GM18870 (cell line): ENCODE measurements around the gene ENOX1.
"Not testable (repeated sequence)": the region's sequence is repeated elsewhere in the genome, so short reads cannot be mapped to it uniquely, and the experiment has no call there.

Source experiments
- ATAC-seq: cut with Tn5 transposase; IDR thresholded peaks from one replicate; pipeline ENCODE4 v1.9.1; 2021; ENCODE audit warnings: moderate library complexity; ENCODE audit not compliant: unreplicated experiment

Gene ENOX1

DNA sequence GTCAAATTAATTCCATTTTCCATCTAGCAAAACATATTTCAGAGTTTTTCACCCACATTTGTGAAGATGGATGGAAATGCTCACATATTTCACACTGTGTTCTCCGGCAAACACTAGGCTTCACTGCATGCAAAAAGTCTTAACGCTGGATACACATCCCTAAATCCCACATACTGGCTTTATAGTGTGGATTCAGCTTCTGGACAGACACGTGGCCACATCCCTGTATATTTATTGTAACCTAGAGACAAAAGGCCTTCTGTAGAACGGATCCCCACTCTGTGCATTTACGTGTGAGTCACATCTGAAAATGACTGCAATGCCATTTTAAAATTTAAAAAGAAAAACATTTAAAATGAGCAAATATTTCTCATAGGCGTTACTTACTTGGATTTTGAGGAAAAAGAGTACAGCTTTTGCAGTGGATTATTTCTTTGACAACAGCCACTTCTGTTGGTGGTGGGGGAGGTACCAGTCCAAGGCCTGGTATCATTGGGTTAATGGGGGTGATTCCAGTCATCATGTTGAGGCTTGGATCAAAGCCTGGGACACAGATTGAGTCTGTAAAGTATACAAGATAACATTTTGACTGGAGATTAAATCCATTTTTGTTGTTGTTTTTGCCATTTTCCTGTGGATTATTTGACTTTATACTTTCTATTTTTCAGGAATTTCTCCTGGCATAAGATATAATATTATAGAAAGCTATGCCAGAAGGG, 425.7 kb downstream of the ENOX1 start:
- ATAC-seq, result no peak

DNA sequence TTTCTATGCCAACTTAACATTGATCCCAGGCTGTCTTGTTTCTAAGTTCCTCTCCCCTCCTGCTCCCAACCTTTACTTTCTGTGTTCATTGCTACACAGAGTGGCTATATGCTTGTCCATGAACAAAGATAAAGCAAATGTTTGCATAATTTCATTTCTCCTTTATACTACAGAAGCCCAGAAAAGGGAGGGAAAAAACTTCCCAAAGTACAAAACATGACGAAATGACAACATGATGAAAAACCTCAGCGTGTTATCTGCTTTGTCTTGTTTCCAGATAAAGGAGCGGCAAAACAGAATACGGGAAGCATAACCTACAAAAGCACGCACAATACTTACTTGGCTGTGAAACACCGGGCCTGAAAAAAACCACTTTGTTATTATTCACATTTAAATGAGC, 426.6 kb downstream of the ENOX1 start:
- ATAC-seq, result no peak

DNA sequence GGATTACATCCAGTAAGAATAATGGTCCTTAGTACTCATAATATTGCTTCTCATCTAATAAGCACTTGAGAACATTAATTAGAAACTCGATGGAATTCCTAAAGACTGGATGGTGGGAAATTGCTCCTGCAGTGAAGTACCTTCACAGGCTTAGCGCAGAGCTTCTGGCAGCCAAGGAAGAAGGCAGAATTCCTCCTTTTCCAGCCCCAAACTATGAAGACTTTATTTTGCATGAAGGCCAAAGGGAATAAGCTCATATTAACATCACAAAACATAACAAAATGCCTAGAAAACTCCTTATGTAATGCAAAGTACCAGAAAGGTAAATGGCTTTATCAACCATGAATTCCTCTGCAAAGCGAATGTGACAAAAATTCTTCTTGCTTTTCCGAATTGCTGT, 427.2 kb downstream of the ENOX1 start:
- no peak for ATAC-seq

DNA sequence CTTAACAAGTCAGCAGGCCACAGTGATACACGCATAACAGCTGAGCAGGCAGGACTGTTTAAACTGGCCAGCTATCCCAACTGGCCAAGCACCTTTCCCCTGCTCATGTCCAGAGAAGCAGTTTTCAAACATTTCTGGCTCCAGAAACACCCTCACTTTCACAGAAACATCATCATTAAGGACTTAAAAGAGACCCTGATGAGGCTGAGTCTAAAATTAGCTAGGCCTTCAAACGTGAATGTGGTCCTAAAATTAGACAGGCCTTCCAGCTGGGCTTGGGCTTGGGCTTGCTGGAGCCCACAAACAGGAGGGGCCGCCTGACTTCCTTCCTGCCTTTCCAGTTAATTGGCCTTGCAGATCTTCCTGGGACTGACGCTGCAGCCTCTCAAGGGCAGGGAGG, 429.2 kb downstream of the ENOX1 start:
- no peak for ATAC-seq

DNA sequence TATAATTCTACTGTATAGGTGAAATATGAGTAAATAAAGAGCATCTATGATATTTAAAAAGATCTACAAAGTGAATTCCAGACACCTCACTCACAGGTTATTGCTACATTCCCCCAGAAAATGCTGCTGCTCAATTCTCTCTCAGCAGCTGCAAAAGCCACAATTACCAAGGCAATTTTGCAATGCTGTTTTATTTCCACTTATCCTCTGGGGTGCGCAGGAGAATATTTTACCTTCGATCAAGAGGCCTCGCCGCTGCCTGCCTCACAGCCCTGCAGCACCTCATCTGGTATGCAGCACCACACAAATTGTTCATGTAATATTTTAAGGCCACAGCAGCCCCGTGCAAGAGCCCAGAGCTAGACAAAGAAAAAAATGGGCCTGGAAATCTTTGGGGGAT, 430.2 kb downstream of the ENOX1 start:
- ATAC-seq, result no peak

DNA sequence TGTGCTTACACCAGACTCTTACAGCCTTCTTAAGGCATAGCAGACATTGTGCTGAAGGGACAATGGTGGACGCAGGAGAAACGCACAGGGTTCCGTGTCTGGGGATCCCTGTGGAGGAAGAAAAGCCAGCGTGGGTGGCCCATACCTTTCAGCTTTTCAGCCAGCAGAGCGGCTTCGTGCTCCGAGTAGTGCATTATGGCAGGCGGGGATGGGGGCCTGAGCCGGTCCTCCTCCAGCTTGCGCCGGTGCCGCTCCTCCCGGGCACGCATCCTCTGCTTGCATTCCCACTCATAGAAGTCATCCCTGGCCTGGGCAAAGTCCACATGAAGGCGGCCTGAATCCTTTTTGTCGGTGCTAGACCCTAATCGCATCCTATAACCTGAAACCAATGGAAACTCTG, 431.0 kb downstream of the ENOX1 start:
- no peak for ATAC-seq

DNA sequence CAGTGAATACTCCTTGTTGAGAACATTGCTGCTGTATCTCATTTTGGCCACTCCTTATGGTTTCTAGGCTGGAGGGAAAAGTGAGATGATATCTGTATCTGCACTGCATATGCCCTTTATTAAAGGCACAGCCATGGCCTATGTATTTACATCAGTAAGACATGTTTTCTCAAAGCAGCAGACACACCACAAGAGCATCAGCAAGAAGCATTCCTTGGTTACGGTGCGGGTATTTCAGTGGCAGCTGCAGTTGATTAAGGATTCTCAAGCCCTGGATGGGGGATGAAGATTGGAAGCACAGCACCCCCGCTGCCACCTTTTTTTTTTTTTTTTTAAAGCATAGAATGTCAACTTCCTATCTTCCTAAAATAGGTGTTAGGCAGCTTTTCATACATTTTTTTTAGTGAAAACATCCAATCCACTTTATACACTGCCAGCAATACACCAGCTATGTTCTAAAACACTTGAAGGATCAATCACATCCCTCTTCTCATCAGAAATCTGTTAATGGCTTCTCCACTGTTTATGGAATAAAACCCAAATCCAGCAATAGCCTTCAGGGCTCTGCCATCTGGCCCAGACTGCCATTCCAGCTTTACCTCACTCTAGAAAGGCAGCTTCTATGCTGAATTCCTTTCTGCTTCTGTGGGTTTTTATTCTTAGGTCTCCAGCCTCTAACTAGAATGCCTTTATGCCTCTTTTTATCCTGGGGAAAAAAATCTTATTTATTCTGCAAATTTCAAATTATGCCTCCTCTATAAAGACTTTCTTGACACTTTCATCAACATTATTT, 432.4 kb downstream of the ENOX1 start:
- no peak for ATAC-seq

DNA sequence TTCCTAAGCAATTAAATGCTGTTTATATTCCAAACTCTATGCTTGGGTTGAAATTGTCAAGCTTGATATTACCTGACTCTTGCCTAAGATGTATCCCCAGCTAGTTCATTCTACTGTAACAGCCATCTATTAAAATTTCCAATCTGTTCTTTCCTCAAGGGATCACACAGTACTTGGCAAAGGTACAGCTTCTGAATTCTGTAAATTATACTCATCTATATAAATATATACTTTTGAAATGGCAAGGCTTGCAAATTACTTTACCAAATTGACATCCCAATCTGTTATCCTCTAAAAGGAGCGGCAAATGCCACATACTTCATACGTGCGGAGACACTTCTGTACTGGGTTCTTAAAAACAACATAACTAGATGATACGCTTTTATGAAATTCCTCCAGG, 433.1 kb downstream of the ENOX1 start:
- ATAC-seq, result no peak

DNA sequence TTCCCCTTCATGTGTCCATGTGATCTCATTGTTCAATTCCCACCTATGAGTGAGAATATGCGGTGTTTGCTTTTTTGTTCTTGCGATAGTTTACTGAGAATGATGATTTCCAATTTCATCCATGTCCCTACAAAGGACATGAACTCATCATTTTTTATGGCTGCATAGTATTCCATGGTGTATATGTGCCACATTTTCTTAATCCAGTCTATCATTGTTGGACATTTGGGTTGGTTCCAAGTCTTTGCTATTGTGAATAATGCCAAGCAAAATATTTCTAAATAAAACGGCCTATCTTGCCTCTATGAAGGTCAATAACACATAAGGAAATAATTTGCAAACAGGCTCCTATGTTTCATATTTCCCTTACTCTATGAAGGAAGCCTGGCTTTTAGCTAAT, 435.2 kb downstream of the ENOX1 start:
- not testable (repeated sequence) for ATAC-seq

DNA sequence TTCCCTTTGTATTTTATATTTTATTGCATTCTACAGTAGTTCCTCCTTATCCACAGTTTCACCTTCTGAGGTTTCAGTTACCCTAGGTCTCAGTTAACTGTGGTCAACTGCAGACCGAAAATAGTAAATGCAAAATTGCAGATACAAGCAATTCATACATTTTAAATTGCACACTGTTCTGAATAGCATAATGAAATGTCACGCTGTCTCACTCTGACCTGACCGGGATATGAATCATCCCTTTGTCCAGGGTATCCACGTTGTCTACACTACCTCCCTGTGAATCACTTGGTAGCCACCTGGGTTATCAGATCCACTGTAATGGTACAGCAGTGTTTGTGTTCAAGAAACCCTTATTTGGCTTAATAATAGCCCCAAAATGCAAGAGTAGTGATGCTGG, 438.4 kb downstream of the ENOX1 start:
- no peak for ATAC-seq

DNA sequence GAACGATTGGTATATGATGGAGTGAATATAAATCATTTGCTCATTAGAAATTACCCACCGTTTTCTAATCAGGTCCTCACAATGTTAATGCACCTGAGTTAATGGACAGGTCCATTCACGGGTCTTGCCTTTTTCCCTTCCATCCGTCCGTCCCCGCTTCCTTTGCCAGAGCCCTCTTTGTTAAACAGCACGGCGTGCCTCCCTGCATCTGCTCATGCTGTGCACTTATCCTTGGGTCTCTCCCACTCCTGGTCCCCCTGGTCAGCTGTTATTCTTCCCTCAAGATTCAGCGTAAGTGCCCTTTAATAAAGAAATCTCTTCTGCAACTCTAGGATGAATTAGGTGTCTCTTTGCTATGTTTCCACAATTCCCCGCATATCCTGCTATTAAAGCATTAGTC, 438.9 kb downstream of the ENOX1 start:
- ATAC-seq, result no peak

DNA sequence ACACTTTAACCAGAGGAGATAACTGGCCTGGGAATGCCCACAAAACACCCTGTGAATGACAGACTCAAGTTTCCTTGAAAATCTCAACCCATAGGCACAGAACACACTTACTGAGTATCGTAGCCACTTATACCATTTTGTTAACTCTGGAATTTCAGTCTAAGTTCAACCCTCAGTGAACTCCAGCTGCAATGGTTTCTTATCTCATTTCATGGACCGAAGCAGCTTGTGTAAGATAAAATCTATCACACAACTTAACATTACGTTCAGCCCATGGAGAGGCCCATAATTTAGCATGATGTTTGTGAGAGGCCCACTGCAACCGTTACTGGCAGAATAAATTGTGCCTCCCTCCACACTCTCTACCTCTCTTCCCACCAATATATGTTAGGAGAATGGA, 440.3 kb downstream of the ENOX1 start:
- no peak for ATAC-seq

DNA sequence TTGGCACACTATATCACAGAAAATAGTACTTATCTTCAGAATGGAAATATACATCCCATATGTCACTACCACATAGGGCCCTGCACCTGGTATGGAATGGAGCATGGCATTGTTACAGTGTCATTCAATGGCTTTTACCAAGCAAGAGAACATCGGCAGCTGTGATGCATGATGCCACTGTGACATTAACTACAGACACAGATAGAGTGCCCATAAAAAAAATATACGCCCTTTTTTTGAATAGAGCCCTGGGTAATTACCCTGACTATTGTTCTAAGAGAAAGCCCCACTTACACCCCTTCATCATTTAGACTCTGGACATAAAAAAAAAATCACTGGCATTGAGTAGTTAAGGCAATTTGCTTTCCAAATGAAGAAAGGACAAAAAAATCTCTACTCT, 443.1 kb downstream of the ENOX1 start:
- ATAC-seq, result no peak

DNA sequence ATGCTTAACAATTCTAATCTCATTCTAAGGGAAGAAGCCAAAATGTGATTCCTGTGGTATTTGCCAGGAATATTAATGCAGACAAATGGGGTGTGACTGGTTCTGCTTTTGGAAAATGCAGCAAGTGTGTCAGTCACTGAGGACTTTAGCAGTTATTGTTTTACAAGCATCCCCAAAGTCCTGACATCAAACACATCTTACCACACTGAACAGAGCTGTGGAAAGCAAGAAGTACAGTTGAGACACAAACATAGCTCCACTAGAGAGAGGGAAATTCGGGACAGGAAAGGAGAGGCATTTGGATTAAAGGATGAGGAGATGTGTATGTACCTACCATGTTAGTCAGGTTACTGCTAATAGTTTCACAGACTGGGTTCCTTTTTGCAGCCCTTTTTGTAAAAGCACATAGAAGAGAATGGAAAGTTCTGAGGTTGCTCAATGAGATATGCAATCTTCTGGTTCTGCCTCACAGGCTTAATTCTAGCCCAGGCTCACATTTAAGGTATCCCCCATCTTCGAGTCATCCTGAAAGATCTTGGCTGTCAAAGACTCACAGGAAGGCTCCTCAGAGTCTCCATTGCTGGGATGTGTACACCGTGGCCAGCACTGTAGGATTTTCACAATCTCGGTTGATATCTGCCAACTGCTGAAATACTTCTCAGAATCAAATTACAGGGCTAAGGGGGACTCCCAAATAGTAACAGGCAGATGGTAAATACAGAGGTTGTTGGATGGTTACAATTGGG, 446.8 kb downstream of the ENOX1 start:
- no peak for ATAC-seq

DNA sequence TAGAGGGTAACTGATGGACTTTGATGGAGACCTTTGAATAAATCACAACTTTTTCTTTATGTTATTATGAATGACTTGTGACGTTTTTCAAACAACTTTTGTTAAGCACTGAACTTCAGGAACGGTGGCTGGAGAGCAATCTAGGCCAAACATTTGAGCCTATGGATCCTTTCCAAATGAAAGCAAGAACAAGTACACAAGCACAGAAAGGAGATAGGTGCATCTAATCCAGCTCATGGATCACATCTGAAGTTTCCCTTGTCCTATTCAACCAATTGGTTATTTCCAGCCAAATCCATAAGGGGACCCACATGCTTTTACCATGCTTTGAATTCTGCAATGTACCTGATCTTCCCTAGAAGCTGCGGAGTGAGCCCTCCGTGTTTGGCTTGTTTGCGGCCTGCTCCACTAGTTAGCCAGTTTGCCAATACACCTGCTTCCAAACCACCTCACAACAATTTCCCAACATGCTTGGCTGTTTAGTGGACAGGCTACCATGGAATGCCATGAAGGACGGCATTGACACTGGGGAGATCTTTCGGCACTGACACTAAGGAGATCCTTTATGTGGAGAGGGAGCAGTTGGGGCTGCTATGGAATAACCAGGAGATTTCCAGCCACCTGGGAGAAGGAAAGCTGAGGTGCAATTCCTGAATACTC, 447.5 kb downstream of the ENOX1 start:
- ATAC-seq, result no peak

DNA sequence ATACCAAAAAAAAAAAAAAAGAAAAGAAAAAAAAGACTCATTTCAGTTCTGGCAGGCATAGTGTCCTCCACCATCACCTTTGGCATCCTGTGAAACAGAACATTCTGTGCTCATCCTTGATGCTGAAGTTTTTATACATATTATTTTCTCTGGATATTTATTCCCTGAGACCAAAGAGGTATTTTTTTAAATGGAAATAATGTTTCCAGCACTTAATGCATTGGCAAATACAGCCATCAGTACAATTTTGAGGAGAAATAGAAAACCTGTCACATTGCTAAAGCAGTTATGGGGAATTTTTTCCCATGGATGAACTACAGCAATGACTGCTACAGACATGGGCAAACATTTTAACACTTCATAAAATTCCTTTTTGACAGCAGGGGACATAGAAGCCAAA, 451.0 kb downstream of the ENOX1 start:
- ATAC-seq, result no peak

DNA sequence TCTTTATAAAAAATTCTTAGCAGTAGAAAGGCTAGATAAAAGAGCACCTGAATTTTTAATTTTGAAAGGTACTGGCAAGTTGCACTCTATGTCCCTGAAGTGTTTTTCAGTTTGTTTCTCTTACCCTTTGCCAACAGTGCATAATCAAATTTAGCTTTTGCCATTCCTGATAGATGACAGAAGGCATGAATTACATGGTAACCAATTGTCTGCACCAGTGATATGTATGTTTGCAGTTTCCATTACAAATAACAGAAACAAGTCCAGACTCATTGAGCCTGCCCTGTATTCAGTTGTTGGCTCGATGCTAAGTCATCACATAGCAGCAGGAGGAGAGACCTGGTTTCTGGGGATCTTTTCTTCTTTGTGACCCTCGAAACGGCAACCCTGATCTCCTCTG, 453.6 kb downstream of the ENOX1 start:
- ATAC-seq, result no peak

DNA sequence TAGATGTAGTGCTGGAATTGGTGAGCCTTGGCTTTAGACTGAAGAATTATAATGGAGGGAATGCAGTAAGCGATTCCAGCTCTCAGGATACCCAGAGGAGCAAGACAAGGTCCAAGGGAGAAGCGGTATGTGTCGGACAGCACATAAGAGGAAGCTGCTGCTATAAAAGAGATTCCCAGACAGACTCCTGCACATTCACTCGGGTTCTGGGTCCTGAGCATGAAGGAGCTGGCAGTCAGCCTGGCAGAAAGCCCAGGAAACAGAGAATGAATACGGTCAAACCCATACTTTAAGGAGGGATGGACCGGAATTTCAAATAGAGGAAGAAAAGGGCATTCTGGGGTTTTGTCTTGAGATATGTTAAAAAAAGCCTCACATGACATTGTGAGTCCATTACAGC, 455.1 kb downstream of the ENOX1 start:
- no peak for ATAC-seq

DNA sequence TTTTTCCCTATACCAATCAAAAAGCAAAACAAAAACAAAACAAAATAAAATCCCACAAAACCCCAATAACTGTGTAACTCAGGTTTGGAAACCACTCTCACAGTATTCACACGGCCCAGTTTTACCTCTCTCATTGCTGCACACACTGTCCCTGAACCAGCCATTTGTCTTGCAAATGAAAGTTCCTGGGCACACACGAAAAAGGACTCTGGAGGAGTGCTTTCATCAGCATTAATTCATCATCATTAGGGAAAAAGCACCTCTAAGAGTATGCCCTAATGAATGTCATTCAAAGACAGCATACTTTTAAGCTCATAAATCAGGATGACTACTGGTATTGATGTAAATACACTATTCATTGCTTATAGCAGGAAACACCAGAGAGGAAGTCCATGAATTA, 457.1 kb downstream of the ENOX1 start:
- no peak for ATAC-seq

DNA sequence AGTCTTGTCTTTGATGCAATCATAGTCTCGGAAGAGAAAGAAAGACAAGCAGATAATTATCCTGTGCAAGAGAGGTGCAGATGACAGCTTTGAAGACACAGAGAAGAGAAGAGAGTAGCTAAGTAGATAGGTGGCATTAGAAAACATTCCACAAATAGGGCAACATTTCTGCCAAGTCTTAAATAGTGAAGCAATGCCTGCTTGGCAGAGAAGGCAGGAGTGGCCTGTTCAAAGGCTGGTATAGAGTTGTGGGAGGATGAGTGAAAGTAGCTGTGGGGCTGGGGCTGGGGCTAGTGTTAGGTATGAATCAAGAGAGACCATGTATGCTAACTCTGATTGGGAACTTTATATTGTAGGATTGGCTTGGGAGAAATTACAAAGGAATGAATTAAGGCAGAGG, 457.9 kb downstream of the ENOX1 start:
- no peak for ATAC-seq

DNA sequence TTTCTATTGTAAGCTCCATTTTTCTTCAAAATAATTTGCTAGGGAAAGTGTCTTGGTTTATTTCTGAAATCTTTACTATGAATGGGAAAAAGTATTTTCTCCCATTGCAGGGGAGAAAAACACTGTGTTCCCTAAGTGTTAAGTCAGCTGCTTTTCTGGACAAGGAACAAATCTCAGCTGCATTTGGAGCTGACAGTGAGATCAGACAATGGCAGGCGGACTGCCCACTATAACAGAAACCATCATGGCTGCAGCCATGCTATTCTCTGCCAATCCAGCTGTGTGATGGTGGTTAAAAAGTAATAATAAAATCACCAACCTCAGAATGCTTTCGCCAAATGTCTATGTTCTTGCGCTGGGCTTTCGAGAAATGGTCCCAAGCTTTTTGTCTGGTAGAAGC, 460.7 kb downstream of the ENOX1 start:
- ATAC-seq, result no peak
